Neutrophil (primary cell): ENCODE data around the gene OSMR.
"Not testable (repeated sequence)": the region's sequence is repeated elsewhere in the genome, so short reads cannot be mapped to it uniquely, and the experiment has no call there.

ENCODE experiments used
- H3K27ac ChIP-seq: fragments of 200-600 bp; sonication (generic); 2 replicates; pipeline ENCODE4 v1.5.1; 2016; ENCODE audit warnings: mild to moderate bottlenecking, moderate library complexity
- H3K27me3 ChIP-seq: fragments of 200-600 bp; sonication (generic); 2 replicates; pipeline ENCODE4 v1.6.0; 2016; ENCODE audit warnings: mild to moderate bottlenecking
- H3K36me3 ChIP-seq: fragments of 200-600 bp; sonication (generic); 2 replicates; pipeline ENCODE4 v1.5.1; 2017
- H3K4me1 ChIP-seq, 2 experiments: fragments of 200-600 bp in 1 of 2; sonication (generic) in 1 of 2; 1 replicate in 1 of 2; 2 replicates in 1 of 2; pipeline versions ENCODE4 v1.5.1 to v1.6.1; 2013 to 2016; ENCODE audit warnings: low read depth in 1 of 2, low read length in 1 of 2, mild to moderate bottlenecking in 1 of 2, moderate library complexity in 1 of 2; ENCODE audit not compliant: control insufficient read depth in 1 of 2, insufficient read depth in 1 of 2
- H3K4me3 ChIP-seq, 2 experiments: fragments of 200-600 bp in 1 of 2; sonication (generic) in 1 of 2; 1 replicate in 1 of 2; 2 replicates in 1 of 2; pipeline ENCODE4 v1.5.1; 2013 to 2016; ENCODE audit warnings: low read depth in 1 of 2, low read length in 1 of 2, mild to moderate bottlenecking in 1 of 2, moderate library complexity in 1 of 2
- H3K9me3 ChIP-seq: fragments of 200-600 bp; sonication (generic); 2 replicates; pipeline ENCODE4 v1.5.1; 2016
- TF ChIP-seq, protein P1 (sequence below): fragments of 200-600 bp; sonication (generic); IDR thresholded peaks from 2 replicates; pipeline ENCODE4 v1.5.1; 2016; ENCODE audit warnings: antibody characterized with exemption

OSMR gene

DNA sequence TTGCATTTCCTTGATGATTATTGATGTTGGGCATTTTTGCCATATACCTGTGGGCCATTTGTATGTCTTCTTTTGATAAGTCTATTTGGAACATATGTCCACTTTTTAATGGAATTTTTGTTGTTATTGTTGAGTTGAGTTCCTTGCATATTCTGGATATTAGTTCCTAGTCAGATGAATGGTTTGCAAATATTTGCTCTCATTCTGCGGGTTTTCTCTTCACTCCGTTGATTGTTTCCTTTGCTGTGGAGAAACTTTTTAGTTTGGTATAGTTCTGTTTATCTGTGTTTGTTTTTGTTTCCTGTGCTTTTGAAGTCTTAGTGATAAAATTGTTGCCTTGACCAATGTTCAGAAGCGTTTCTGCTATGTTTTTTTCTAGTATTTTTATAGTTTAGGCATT is 13.0 kb downstream of the OSMR start:
- Histone ChIP-seq H3K4me1 (no peaks in the 10 kb centered on the region), H3K27ac (no peak overlapping the region)

DNA sequence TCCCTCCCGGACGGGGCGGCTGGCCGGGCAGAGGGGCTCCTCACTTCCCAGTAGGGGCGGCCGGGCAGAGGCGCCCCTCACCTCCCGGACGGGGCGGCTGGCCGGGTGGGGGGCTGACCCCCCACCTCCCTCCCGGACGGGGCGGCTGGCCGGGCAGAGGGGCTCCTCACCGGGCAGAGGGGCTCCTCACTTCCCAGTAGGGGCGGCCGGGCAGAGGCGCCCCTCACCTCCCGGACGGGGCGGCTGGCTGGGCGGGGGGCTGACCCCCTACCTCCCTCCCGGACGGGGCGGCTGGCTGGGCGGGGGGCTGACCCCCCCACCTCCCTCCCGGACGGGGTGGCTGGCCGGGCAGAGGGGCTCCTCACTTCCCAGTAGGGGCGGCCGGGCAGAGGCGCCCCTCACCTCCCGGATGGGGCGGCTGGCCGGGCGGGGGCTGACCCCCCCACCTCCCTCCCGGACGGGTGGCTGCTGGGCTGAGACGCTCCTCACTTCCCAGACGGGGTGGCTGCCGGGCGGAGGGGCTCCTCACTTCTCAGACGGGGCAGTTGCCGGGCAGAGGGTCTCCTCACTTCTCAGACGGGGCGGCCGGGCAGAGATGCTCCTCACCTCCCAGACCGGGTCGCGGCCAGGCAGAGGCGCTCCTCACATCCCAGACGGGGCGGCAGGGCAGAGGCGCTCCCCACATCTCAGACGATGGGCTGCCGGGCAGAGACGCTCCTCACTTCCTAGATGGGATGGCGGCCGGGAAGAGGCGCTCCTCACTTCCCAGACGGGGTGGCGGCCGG is 16.4 kb downstream of the OSMR start:
- not testable (repeated sequence) for H3K27ac ChIP-seq, H3K9me3 ChIP-seq, H3K4me3 ChIP-seq, H3K36me3 ChIP-seq, H3K27me3 ChIP-seq, H3K4me1 ChIP-seq

More for the DNA sequence above, 13.0 kb downstream of the OSMR start:
- TF ChIP-seq, protein P1, sequence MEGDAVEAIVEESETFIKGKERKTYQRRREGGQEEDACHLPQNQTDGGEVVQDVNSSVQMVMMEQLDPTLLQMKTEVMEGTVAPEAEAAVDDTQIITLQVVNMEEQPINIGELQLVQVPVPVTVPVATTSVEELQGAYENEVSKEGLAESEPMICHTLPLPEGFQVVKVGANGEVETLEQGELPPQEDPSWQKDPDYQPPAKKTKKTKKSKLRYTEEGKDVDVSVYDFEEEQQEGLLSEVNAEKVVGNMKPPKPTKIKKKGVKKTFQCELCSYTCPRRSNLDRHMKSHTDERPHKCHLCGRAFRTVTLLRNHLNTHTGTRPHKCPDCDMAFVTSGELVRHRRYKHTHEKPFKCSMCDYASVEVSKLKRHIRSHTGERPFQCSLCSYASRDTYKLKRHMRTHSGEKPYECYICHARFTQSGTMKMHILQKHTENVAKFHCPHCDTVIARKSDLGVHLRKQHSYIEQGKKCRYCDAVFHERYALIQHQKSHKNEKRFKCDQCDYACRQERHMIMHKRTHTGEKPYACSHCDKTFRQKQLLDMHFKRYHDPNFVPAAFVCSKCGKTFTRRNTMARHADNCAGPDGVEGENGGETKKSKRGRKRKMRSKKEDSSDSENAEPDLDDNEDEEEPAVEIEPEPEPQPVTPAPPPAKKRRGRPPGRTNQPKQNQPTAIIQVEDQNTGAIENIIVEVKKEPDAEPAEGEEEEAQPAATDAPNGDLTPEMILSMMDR, result no peak
- Histone ChIP-seq H3K4me3 (no peak overlapping the region), H3K9me3 (no peaks in the 10 kb centered on the region), H3K36me3 (no peaks in the 10 kb centered on the region), H3K27me3 (peaks cover 13% of the 10 kb centered on the region)

DNA sequence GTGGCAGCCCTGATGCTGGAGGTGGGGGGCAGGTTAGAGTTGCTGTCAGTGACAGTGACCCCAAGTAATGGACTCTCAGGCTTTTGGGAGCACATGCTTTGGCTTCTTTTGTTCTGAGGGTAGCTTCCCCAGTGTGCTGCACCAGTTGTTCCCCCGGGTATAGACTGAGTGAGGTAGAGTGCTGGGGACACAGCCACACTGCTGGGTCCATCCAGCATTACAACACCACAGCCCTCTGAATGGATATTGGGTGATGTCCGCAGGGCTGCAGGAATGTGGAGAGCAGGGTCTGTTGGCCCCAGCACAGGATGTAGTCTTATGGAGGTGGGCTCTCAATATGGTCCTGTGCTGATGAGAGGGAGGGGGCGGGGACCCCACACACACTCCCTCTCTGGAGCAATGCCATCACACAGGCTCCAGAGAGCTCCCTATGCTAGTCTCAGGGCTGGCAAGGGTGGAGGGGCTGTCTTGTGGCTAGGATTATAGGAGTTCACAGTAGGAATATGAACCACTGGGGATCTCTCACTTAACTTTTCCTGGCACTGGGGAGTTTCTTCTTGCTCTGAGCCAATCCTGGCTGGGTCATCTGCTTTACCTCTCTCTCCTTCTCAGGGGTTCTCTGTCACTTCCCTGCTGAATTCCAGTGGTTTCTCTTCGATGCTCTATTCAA is 20.7 kb downstream of the OSMR start:
- Histone ChIP-seq H3K27me3 (peaks cover 13% of the 10 kb centered on the region), H3K36me3 (no peaks in the 10 kb centered on the region), H3K4me3 (no peak overlapping the region), H3K27ac (no peak overlapping the region), H3K9me3 (no peaks in the 10 kb centered on the region), H3K4me1 (no peaks in the 10 kb centered on the region)
- TF ChIP-seq, protein P1, result no peak

DNA sequence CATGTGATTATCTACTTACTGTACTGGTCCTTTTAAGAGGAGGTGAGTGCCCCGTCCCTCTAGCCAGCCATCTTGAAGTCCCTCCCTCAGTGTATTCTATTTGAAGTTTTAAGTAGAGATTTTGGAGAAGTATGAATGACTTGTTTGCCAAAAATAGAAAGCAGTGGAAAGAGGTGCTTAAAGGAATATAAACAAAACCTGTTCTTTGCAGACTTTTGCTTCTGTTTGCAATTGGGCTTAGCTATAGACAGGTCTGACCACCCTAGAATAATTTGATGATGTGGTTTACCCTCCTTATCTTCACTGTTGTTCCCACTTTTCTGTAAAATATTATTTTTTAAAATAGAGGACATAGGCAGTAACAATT is 21.2 kb downstream of the OSMR start:
- Histone ChIP-seq H3K9me3 (no peaks in the 10 kb centered on the region), H3K4me1 (no peaks in the 10 kb centered on the region), H3K27ac (no peak overlapping the region), H3K27me3 (peaks cover 18% of the 10 kb centered on the region), H3K4me3 (no peak overlapping the region), H3K36me3 (no peaks in the 10 kb centered on the region)
- TF ChIP-seq, protein P1, result no peak

DNA sequence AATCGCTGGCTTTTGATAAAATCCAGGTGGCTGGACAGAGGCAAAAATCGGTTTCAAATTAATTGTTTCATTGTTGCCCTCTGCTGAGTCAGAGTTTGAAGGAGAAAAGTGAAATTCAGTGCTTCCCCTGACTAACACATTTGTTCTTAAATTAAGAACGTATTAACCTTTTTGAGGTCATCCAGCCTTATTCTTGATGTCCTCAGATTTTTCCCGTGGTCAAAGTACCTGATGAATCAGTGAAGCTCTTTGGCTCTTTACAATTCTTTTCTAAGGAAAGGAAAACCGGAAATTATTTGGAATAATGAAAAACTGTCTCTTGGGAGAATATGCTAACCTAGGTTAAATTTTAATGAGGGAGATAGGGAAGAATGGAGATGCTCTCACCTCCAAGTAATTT is 21.6 kb downstream of the OSMR start:
- no peak overlapping the region for H3K4me3 ChIP-seq
- H3K27ac ChIP-seq, result no peak overlapping the region
- H3K4me1 ChIP-seq, result no peaks in the 10 kb centered on the region
- H3K27me3 ChIP-seq, result peaks cover 20% of the 10 kb centered on the region
- no peaks in the 10 kb centered on the region for H3K9me3 ChIP-seq
- H3K36me3 ChIP-seq, result no peaks in the 10 kb centered on the region
- TF ChIP-seq, protein P1, result no peak

DNA sequence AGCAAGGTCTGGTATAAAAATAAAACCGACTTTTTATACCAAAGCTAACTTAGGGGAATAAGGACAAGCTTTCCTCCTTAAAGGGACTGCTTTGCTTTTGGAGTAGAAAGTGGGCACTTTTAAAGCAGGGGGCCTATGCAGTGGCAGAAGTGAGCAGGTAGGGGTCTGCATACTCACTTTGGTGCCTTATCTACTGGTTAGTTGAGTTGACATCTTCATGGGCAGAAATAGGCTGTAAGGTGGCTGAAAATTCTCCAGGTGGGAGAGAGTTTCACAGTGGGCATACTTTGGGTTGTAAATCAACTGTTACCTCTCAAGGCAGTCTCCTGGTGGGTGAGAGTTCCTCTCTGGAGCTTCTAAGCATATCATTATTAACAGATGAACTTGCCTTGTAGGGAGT is 24.8 kb downstream of the OSMR start:
- no peak overlapping the region for H3K4me3 ChIP-seq
- H3K9me3 ChIP-seq, result no peaks in the 10 kb centered on the region
- H3K27ac ChIP-seq, result no peak overlapping the region
- H3K27me3 ChIP-seq, result peaks cover 45% of the 10 kb centered on the region
- no peaks in the 10 kb centered on the region for H3K36me3 ChIP-seq
- no peaks in the 10 kb centered on the region for H3K4me1 ChIP-seq
- TF ChIP-seq, protein P1, result no peak
